ENCODE measurements around the gene SLC30A7.

SLC30A7 gene

DNA sequence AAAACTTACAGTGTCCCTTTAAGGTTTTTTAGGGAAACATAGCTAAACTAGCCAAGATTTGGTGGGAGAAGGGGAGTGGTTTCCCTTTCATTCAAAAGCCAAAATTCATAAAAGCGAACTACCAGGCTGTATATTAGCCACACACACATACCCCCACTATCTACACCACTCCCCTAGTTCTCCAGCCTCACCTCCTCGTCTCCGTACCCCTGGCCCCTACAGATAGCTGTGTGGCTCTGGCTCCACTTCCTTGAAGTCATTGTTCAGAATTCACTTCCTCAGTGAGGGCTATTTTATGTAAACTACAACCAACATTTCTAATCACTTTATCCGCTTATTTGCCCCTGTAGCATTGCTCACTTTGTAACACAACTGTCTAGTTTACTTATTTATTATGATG, 135.0 kb downstream of the SLC30A7 start:
- no peak for DNase-seq

Data from CD4-positive, alpha-beta T cell treated with Interleukin-17A for 4 hours (primary cell).